ENCODE results near the gene CCDC102A.

DNA sequence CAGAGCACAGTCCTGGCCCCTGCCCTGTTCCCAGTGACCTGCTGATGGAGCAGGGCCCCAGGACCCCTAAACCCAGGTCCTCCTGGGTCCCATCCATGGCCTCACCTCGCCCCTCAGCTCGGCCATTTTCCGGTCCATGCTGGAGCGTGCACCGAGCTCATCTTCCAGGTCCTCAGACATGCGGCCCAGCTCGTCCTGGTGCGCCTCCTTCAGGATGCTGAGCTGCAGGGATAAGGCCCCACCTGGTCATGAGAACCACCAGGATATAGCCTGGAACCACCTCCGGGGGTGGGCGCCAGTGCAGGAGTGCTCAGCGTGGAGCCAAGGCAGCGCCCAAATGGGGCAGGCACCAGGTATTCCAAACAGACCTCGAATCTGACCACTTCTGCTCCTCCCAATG lies 17.9 kb downstream of the CCDC102A start:
- TF ChIP-seq, protein P1, sequence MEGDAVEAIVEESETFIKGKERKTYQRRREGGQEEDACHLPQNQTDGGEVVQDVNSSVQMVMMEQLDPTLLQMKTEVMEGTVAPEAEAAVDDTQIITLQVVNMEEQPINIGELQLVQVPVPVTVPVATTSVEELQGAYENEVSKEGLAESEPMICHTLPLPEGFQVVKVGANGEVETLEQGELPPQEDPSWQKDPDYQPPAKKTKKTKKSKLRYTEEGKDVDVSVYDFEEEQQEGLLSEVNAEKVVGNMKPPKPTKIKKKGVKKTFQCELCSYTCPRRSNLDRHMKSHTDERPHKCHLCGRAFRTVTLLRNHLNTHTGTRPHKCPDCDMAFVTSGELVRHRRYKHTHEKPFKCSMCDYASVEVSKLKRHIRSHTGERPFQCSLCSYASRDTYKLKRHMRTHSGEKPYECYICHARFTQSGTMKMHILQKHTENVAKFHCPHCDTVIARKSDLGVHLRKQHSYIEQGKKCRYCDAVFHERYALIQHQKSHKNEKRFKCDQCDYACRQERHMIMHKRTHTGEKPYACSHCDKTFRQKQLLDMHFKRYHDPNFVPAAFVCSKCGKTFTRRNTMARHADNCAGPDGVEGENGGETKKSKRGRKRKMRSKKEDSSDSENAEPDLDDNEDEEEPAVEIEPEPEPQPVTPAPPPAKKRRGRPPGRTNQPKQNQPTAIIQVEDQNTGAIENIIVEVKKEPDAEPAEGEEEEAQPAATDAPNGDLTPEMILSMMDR (IDR thresholded peaks at IDR 0.05 in 4 of 5, conservative IDR thresholded peaks at IDR 0.05 in 1 of 5): no peak
- TF ChIP-seq POLR2A (IDR thresholded peaks at IDR 0.05): no peak

Measured in gastrocnemius medialis (tissue), 4 donors.